Embryonic facial prominence (tissue), 1 donor: Measurements from ENCODE around the gene DTNB.
"Not testable (repeated sequence)": the region's sequence is repeated elsewhere in the genome, so short reads cannot be mapped to it uniquely, and the experiment has no call there.

ENCODE experiments used
- DNase-seq: peaks from one replicate; pipeline ENCODE4 v3.0.0-alpha.2; 2016; ENCODE audit errors: extremely low spot score

Gene DTNB

DNA sequence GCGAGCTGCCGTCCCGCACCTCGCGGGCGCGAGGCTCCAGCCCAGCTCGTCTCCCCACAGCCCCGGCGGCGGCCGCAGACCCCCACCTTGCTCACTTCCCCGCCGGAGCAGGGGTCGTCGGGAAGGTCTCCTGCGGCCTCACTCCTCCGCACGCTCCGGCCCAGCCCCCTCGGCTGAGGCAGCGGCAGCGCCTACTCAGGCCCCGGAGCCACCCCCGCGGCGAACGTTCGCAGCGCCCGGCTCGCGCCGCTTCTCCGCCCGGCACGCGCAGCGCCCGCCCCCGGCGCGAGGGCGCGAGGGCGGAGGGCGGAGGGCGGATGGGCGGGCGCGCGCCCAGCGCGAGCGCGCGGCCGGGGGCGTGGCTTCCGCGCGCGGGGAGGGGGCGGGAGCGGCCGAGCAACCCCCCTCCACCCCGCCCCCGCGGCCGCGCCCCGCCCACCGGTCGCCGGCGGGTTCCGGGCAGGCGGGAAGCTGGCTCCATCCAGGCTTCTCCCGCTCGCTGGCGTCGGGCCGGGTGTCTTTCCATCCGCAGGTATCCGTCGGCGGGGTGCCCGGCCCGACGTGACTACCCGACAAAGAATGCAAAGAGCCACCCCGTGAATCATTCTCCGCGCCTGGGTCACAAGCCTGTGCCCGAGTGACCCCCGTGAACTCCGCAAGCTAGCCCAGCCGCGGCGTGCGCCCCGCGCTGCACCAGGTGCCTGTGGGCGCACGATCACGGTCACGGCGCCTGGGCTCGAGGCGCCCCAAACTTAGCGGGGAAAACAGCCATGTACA, at the start of gene DTNB:
TSS of gene DTNB (minus strand) at position 278 of the 777 bp plus-strand sequence. CDS start 20,917 bp downstream, outside the sequence.
- peak; percentile 41 for DNase-seq

DNA sequence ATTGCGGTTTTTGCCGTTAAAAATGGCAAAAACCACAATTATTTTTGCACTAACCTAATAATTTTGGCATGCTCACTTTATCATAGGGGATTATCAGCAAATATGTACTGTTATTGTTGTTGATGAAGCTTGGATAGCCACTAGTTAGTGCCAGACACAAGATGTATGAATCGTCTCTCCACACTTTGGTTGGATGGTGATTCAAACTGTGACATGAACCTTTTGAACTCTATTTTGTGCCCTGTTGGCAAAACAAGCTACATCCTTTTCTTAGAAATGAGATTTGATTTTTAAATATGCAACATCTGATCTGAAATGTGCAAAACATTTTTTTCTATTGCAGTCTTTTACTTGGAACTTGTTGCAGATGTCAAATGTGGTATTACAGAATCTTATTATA, 48.8 kb upstream of the DTNB start:
- no peak for DNase-seq

DNA sequence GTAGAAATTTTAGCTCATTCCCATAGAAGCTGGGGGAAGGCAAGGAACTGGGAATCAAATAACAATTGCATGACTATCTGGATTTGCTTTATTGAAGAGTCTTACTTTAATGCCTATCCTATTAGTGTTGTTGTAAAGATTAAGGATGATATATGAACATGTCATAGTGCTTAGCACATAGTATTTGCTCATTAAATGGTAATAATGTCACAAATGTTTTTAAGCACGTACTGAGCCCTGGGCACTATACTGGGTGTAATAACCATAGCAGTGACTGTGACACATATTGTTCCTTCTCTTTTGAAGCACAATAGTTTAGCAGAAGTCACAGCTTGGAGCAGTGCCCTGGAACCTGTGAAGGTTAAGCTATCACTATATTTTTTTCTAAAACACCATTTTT, 47.2 kb upstream of the DTNB start:
- DNase-seq = no peak

DNA sequence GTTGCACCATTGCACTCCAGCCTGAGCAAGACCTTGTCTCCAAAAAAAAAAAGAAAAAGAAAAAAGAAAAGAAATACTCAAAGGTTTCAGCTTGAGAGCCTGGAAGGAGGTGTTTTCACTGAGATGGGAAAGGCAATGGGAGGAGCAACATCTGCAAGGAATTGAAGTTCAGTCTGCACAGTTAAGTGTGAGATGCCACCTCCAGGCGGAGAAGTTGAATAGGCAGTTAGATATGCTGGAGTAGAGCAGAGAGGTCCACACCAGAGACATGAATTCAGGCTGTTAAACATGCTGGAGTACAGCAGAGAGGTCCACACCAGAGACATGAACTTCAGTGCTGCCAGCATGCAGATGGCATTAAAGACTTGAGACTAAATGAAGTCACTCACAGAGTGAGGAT, 41.4 kb upstream of the DTNB start:
- no peak for DNase-seq

DNA sequence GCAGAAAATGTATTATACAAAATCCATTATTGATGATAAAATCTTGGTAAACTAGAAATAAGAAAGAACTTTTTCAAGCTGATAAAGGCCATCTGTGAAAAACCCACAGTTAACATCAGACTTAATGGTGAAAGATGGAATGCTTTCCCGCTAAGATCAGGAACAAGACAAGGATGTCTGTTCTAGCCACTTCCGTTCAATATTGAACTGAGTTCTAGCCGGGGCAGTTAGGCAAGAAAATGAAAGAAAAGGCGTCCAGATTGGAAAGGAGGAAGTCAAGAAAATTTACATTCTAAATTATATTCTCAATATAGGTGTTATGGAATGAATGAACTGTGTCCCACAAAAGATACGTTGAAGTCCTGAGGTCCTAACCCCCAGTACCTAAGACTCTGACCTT, 39.1 kb upstream of the DTNB start:
- no peak for DNase-seq

DNA sequence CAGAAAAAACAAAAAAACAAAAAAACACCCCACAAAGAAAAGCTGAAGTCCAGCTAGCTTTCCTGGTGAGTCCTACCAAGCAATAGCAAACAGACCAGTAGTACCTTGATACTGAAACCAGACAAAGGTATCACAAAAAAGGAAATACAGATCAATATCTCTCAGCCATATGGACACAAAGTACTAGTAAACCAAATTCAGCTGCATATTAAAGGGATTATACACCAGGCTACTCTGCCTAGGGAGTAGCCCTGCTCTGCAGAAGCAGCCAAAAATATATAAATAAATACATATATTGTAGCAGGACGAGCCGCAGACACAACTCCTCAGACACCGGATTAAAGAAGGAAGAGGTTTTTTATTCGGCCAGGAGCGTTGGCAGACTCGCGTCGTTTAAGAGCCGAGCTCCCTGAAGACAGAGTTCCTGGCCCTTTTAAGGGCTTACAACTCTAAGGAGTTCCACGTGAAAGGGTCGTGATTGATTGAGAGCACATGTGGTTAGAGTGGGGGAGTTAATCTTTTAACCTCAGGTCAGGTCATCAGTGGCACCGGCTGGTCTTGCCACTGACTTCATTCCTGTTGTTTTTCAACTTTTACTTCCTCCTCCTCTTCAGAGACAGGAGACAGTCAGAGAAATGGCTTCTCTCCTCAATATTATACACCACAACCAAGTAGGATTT, 38.4 kb upstream of the DTNB start:
- DNase-seq = no peak

DNA sequence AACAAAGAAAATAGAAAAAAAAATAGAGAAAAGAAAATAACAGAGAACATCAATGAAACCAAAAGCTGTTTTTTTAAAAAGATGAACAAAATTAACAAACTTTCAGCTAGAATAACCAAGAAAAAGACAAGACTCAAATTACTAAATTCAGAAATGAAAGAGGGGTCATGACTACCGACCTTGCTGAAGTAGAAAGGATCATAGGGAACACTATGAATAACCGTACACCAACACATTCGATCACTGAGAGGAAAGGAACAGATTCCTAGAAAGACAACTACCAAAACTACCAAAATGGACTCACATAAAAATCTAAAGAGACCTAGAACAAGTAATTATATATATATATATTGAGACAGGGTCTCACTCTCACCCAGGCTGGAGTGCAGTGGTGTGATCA, 37.4 kb upstream of the DTNB start:
- DNase-seq = no peak

DNA sequence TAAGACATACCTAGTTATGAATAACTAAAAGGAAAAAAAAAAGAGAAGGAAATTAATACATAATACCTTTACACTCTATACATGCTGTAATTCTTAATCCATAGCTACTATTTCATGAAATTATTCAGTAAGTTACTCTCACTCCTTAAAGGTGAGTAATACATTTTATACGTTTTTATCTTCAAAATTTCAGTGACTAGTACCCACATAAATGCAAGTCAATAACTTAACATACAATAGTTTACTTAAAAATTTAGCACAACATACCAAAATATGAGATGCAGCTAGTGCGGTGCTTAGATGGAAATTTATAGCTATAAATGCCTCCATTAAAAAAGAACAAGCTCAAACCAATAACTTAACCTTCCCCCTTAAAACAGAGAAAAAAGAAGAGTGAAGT, 36.0 kb upstream of the DTNB start:
- DNase-seq = no peak

DNA sequence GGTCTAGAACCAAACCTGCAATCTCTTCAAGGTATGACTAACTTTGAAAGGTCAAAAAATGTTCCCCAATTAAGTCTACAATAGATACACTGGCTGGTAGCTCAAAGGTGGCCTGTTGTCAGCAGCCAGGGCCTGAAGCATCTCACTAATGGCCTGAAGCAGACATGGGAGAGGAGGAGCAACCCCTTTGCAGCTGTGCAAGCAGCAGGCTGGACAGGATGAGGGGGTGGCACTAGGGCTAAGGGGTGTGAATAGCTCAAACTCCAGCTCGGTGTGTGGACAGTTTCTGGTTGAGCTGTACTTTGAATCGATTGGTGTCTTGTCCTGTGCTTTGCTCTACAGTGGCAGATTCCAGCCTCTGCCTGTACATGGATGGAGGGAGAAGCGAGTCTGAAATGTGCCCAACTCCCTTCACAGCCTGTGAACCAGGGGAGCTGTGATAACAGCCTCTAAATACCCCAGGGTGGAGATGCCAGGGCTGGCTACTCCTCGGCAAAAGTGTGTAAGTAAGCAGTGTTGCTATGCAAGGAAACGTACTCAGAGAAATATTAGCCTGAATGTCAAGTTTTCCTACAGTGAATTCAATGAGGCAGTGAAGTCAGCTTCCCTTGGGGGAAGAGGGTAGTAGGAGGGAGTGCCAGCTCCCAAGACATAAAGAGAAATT, 34.7 kb upstream of the DTNB start:
- DNase-seq = no peak

DNA sequence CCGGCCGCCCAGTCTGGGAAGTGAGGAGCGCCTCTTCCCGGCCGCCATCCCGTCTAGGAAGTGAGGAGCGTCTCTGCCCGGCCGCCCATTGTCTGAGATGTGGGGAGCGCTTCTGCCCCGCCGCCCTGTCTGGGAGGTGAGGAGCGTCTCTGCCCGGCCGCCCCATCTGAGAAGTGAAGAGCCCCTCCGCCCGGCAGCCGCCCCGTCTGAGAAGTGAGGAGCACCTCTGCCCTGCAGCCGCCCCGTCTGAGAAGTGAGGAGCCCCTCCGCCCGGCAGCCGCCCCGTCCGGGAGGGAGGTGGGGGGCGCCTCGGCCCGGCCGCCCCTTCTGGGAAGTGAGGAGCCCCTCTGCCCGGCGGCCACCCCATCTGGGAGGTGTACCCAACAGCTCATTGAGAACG, 32.2 kb upstream of the DTNB start:
- DNase-seq = not testable (repeated sequence)

DNA sequence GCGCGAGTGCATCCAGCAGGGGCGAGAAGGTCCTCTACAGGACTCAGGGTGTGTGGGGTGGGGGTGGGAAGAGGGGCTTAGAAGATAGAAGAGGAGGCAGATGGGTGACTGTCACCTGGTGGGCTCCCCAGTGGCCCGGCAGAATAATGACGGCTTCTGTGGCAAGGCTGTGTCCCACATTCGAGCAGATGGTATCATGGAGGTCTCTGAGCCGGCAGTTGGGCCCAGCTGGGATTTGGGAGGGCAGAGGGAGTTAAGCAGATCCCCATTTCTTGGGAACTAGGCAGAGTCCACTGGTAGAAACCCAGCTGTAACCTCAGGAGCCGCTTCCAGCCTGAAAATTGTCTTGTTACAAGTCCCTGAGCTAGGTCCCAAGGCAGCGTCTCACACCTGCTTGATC, 28.4 kb upstream of the DTNB start:
- DNase-seq = no peak

DNA sequence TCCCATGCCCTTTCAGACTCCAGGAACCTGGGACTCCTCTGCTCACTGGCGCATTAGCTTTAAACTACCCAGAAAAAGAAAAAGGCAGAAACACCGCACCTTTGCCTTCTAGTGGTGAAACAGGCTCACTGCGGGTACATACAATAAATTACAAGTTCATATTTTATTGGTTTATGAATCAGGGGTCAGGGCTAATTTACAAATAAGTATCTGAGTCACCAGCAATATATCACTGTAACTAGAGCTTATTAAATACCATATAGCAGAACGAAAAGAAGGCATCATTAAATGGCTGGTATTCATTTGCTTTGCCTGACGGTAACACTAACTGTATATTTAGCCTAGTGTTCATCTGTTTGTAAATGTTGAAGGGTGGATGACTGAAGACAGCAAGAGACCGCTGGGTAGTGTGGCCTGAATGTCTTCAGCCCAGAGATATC, 26.9 kb upstream of the DTNB start:
- DNase-seq = no peak

DNA sequence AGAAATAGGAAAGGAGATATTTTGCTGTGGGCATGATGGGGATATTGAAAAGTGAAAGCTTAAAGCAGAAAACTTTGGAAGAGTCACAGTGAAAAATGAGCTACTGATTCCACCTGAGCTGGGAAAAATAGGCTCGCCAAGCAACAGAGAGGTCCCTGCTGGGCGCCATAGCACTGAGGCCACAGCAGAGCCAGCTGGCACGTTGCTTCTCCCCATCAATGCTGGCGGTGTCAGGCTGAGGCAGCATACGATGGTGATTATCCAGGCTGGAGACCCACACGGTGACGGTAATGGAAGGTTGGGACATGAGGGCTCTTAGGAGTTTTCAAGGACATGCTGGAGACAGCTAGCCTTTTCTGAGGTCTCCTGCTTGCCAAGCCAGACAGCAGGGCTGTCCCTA, 25.8 kb upstream of the DTNB start:
- DNase-seq = no peak

DNA sequence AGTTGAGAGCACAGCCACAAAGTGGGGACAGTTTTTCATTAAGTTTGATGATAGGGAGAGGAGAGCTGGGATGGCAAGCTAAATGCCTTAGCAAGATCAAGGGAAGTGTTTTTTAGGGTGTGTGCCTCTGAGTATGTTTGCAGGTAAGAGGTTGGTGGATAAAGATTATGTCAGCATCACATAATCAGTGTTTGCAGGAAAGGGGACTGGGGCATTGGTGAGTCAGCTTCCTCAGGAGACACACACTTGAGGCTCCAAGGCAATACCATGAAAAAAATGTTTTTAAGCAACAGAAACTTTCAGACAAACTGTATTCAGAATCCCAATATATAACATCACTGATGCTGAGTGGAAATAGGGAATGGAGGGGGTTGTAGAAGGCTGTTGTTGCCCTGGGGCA, 25.4 kb upstream of the DTNB start:
- DNase-seq = no peak

DNA sequence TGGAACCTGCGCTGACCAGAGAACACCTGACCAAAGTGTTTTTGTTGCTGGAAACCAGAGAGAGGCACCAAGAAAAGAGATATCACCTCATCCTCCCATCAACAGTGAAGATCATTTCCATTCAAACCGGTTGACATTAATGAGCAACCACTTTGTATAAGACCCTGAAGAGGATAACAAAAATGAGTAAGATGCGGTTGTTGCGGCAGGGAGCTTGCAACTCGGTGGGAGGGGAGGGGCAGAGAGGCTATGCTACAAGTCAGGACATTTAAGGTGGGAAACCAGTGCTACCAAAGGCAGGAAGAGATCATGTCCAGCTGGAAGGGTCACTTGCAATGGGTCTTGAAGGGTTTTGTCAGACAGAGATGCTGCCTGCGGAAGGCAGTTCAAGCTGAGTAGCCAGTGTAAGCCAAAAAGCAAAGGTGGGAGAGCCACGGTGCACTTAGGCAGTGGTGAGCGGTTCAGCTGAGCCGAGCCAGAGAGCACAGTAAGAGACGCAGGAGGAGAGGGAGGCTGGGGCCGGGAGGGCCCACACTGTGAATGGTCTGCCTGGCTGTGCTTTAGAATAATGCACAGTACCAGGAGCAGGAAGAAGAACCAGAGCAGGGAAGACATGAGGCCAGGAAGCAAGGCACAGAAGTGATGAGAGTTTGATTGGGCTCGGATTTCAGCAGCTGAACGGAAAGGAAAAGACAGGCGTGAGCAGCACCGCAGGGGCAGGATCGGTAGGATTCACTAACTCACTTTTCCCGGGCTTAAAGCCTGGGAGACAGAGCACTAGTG, 24.4 kb upstream of the DTNB start:
- DNase-seq = no peak

DNA sequence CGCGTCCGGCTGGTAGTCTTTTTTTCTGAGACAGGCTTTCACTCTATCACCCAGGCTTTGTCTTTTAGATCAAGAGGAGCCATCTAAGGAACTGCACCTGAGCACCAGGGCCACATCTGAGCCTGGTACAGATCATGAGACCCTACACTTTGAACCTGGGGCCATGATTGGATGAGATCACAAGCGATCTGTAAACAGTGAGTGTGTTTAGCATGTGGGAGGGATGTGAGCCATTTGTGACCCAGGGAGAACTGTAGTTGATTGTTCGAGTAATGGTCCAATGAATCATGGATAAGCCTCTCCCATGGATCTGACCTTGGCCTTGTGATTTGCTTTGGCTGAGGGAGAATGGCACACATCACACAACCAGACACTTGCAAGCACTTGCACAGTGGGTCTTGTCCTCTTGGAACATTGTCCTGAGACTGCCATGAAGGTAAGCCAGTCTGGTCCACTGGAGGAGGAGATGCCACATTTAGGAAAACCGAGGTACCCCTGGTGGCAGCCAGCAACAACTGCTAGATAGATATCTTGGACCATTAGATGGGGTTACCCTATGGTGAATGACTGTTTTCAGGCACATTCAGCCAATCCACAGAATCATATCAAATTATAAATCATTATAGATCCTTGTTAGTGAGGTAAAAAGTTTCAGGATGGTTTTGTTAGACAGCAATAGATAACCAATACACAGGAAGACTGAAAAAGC, 19.5 kb upstream of the DTNB start:
- no peak for DNase-seq

DNA sequence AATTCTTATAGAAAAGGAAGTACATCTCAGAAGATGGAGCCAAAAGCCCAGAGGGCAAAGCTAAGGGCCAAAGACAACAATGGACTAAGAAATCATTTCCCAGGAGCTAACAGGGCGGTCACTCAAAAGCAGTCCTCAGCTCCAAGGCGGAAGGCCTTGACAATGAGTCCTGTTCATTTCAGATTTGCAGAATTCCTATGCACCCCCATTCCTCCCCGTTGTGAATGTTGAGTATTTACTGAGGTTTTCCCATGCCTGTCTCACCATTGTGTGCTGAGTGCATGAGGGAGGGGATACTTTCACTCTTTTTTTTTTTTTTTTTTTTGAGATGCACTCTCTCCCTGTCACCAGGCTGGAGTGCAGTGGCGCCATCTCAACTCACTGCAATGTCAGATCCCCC, 18.8 kb upstream of the DTNB start:
- DNase-seq = no peak

DNA sequence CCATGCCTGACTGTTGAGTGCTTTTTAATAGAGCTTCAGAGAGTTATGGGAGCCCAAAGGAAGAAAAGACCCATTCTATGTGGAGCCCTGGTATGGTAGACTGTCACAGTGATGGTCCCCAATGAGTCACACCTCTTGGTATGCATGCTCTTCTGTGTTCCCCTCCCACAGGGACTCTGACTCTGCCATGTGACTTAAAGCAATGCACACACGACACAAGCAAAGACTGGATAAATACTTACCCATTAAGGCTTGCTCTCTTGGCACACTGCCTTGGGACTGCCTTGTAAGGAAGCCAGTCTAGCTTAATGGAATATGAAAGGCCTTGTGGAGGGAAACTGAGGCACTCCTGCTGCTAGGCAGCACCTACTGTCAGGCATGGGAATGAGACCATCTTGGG, 16.7 kb upstream of the DTNB start:
- DNase-seq = no peak

DNA sequence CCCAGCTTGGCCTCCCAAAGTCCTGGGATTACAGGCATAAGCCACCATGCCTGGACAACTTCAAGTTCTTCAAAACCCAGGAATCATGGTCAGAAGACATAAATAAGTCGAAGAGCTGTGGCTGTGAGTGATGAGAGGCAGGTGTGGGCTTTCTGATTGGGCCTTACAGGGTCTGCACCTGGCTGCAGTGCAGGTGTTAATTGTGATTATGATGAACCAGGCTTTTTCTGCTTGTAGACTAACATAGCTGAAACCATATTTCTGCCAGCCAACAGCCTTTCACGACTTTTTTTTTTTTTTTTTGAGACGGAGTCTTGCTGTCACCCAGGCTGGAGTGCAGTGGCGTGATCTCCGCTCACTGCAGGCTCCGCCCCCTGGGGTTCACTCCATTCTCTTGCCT, 14.9 kb upstream of the DTNB start:
- DNase-seq = no peak

DNA sequence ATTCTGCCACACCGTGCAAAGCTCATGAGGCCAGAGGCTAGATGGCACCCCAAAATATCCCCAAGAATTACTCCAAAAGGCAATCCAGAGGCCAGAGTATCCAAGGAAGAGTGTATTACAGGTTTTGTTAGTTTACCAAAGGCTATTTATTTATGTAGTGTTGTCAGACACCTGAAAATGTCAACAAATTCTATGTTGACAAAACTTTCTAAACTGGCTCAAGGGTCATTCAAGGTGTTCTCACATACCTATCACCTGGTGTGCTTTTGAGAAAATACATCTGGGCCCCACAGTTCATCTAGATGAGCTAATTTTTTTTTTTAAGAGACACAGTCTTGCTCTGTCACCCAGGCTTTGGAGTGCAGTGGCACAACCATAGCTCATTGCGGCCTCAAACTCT, 12.4 kb upstream of the DTNB start:
- no peak for DNase-seq
